WTC11 (cell line): Measurements from ENCODE around the gene PSMD6.

Experiments used
- ATF2 ChIP-seq: sonication (generic); formaldehyde crosslinking; IDR thresholded peaks from 2 replicates; pipeline ENCODE4 v1.8.1; 2022; ENCODE audit warnings: low read depth, missing genetic modification reagents, borderline replicate concordance
- ATF3 ChIP-seq: sonication (generic); formaldehyde crosslinking; conservative IDR thresholded peaks from 2 replicates; pipeline ENCODE4 v1.8.1; 2022; ENCODE audit warnings: mild to moderate bottlenecking, missing genetic modification reagents
- CTCF ChIP-seq: fragments of 200-600 bp; IDR thresholded peaks from 2 replicates; pipeline ENCODE4 v1.8.0; 2022; ENCODE audit warnings: antibody characterized with exemption
- E2F1 ChIP-seq: sonication (generic); formaldehyde crosslinking; IDR thresholded peaks from 2 replicates; pipeline ENCODE4 v1.8.0; 2022; ENCODE audit warnings: mild to moderate bottlenecking, missing genetic modification reagents
- ESRRA ChIP-seq: sonication (generic); formaldehyde crosslinking; IDR thresholded peaks from 2 replicates; pipeline ENCODE4 v1.8.1; 2022; ENCODE audit warnings: mild to moderate bottlenecking, missing genetic modification reagents, borderline replicate concordance
- FOXJ3 ChIP-seq: sonication (generic); formaldehyde crosslinking; IDR thresholded peaks from 2 replicates; pipeline ENCODE4 v1.9.0; 2021; ENCODE audit warnings: missing genetic modification reagents, mild to moderate bottlenecking, borderline replicate concordance
- GABPB1 ChIP-seq: sonication (generic); formaldehyde crosslinking; IDR thresholded peaks from 2 replicates; pipeline ENCODE4 v1.8.1; 2023; ENCODE audit warnings: mild to moderate bottlenecking, missing genetic modification reagents
- NR2C2 ChIP-seq: sonication (generic); formaldehyde crosslinking; IDR thresholded peaks from 2 replicates; pipeline ENCODE4 v1.8.0; 2022; ENCODE audit warnings: mild to moderate bottlenecking, missing genetic modification reagents
- RELA ChIP-seq: sonication (generic); formaldehyde crosslinking; IDR thresholded peaks from 2 replicates; pipeline ENCODE4 v1.8.1; 2022; ENCODE audit warnings: missing genetic modification reagents, mild to moderate bottlenecking, borderline replicate concordance
- SP1 ChIP-seq: sonication (generic); formaldehyde crosslinking; conservative IDR thresholded peaks from 2 replicates; pipeline ENCODE4 v1.8.1; 2022; ENCODE audit warnings: missing genetic modification reagents

DNA sequence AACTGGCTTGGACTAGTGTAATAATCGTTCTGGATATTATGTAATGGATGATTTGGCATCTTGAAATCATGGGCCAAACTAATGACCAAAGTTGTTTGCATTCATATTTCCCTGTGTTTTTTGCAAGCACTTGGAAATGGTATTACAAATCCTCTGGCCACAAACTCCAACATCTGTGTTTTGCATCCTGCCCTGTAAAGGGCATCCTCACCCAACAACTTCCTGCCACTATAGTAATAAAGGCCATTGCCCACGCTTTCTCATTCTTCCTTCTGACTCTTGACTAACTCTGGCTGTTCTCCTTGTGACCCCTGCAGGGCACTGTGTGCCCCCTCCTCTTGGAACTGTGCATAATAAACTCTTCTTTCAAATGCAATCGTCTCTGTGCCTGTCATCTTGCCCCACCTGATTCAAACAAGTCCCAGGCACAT lies 25.4 kb upstream of the PSMD6 start:
- TF ChIP-seq NR2C2 (CRISPR knock-in tag): no peak
- no peak for TF ChIP-seq CTCF
- no peak for TF ChIP-seq ATF2 (CRISPR knock-in tag)
- no peak for TF ChIP-seq SP1
- TF ChIP-seq ESRRA (CRISPR knock-in tag): no peak
- no peak for TF ChIP-seq GABPB1 (CRISPR knock-in tag)
- no peak for TF ChIP-seq FOXJ3
- TF ChIP-seq ATF3 (CRISPR knock-in tag): no peak
- TF ChIP-seq RELA (CRISPR knock-in tag): no peak
- no peak for TF ChIP-seq E2F1 (CRISPR knock-in tag)
